Left hindlimb (tissue), 1 donor: ENCODE results near the gene TRIM33.
"Not testable (repeated sequence)": the region's sequence is repeated elsewhere in the genome, so short reads cannot be mapped to it uniquely, and the experiment has no call there.

ENCODE experiments used
- DNase-seq: peaks from one replicate; pipeline ENCODE4 v3.0.0-alpha.2; 2018

Gene TRIM33

GRCh38 chr1:114509596-114510273 lies 1.3 kb downstream of the TRIM33 start:
- DNase-seq = no peak

DNA sequence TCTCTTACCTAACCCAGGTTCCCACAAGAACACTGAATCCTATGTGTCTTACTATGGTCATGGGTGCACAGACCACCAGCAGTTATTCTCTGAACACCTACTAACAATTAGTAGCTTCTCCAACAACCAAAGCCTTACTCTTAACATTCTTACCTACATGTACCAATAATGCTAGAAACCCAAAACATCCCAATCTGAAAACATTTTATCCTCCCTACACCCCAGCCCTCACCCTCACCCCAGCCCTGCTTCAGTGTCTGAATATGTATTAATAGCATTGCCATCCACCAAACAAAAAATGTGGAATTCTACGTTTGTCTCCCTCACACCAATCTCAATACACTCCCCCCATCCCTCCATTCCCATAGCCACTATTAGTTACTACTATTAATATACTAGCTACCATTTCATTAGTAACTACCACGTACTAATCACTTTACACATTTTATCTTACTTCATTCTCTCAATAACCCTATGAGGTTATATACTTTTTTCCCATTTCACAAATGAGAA lies 2.6 kb downstream of the TRIM33 start:
- DNase-seq = no peak

DNA sequence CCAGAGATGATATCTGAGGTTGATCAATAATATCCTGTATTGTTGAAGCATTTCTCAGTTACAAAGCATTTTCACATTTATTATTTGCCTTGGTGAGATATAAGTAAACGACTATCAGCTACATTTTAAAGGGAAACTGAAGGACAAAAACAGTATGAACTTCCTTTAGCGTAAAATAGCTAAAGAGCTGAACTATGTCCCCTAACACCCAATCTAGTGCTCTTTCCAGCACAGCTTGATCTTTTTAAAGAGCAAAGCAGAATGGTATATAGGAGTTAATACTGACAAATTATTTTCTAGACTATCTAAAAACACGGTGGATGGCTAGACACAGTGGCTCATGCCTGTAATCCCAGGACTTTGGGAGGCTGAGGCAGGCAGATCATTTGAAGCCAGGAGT lies 3.5 kb downstream of the TRIM33 start:
- DNase-seq = no peak

GRCh38 chr1:114505148-114505561 lies 5.8 kb downstream of the TRIM33 start:
- no peak for DNase-seq

DNA sequence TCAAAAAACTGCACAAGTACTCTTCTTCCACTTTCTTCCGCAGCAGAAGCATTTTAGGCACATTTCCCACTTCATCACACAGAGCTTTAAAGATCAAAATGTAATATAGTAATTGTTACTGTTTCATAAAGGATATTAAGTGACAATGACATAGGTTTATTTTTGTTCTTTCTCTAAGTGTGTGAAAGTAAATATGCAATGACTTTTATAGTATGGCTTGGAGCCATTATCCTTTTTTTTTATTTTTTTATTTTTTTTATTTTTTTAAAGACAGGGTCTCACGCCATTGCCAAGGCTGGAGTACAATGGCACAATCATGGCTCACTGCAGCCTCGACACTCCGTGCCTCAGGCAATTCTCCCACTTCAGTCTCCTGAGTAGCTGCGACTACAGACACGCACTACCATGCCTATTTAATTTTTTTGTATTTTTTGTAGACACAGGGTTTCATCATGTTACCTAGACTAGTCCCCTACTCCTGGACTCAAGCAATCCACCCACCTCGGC lies 7.0 kb downstream of the TRIM33 start:
- no peak for DNase-seq

- DNase-seq = no peak
Measured at GRCh38 chr1:114502080-114502479, 8.9 kb downstream of the TRIM33 start.

GRCh38 chr1:114499478-114499877 lies 11.5 kb downstream of the TRIM33 start:
- no peak for DNase-seq

DNA sequence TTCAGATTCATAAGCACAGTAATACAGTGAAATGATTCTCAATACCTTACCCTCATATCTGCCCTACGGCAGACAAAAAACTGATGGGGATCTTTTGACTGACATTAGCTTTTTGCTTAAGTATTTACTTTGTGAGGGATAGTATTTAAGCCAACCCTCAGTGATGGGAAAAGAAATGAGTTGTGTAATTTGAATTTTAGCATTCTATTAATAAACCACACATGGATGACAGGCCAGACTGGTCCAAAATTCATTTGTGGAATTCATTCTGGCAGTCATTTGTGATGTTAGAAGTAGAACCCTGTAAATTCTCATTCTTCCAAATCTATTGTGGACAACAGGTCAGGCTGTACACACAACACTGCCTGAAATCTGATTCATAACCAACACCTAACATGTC lies 14.9 kb downstream of the TRIM33 start:
- no peak for DNase-seq

GRCh38 chr1:114495486-114495885 lies 15.5 kb downstream of the TRIM33 start:
- DNase-seq = no peak

GRCh38 chr1:114492978-114493377 lies 18.0 kb downstream of the TRIM33 start:
- DNase-seq = no peak

GRCh38 chr1:114490274-114490693 lies 20.7 kb downstream of the TRIM33 start:
- DNase-seq = no peak

DNA sequence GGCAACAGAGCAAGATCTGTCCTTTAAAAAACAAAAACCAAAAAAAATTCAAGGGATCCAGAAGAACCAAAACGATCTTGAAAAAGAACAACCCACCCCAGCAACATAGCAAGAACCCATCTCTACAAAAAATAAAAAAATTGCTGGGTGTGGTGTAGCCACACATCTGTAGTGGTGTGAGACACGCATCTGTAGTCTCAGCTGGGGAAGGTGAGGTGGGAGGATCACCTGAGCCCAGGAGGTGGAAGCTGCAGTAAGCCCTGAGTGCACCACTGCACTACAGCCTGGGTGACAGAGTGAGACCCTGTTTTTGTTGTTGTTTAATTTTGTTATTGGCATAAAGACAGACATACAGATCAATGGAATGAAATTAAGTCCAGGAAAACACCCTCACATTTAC lies 22.3 kb downstream of the TRIM33 start:
- no peak for DNase-seq

- no peak for DNase-seq
Measured at GRCh38 chr1:114485286-114485685, 25.7 kb downstream of the TRIM33 start.

DNA sequence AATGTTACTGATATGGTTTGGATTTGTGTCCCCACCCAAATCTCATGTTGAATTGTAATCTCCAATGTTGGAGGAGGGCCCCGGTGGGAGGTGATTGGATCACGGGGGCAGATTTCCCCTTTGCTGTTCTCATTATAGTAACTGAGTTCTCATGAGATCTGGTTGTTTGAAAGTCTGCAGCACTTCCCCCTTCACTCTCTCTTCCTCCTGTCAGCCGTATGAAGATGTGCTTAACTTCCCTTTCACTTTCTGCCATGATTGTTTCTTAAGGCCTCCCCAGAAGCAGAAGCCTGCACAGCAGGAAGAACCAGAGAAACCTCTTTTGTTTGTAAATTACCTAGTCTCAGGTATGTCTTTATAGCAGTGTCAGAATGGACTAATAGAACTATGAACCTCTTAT lies 28.4 kb downstream of the TRIM33 start:
- DNase-seq = no peak

- not testable (repeated sequence) for DNase-seq
Measured at GRCh38 chr1:114479636-114480035, 31.4 kb downstream of the TRIM33 start.

GRCh38 chr1:114479134-114479533 lies 31.9 kb downstream of the TRIM33 start:
- no peak for DNase-seq

- DNase-seq = no peak
Measured at GRCh38 chr1:114473796-114474195, 37.2 kb downstream of the TRIM33 start.

- no peak for DNase-seq
Measured at GRCh38 chr1:114472408-114472807, 38.6 kb downstream of the TRIM33 start.

DNA sequence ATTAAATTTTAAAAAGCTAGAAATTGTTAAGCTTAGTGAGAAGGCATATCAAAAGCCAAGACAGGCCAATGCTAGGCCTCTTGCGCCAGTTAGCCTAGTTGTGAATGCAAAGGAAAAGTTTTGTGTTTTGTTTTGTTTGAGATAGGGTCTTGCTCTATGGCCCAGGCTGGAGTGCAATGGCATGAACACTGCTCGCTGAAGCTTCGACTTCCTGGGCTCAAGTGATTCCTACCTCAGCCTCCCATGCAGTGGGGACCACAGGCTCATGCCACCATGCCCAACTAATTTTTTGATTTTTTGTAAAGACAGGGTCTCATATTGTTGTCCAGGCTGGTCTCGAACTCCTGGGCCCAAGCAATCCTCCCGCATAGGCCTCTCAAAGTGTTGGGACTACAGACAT lies 40.3 kb downstream of the TRIM33 start:
- DNase-seq = no peak

DNA sequence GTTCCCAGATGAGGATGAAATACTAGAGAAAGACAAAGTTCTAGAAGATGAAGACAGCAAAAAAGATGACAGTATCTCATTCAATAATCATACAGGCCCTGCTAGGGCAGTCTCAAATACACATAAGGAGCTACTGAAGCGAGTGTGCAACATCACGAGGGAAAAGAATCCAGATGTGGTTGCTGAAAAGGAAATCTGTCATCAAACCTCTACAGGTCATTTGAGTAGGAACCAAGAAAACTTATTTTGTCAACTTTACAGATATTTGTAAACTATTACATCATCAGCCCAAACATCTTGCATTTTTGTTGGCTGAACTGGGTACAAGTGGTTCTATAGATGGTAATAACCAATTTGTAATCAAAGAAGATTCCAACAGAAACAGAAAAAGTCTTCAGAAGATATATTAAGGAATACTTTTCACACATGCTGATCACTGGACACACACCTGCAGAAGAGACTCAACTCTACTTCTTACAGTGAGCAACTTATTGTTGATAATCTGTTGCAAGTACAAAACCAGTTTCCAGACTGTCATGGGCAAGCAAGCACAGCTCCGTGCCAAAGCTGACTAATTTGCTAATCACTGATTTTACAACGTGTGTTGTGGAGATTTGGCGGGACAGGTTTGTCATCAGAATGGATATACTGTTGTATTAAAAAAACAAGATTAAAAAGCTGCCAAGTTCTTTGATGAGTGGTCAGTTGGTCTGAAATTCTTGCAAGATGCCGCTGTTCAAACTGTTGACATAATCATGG lies 42.1 kb downstream of the TRIM33 start:
- DNase-seq = no peak

DNA sequence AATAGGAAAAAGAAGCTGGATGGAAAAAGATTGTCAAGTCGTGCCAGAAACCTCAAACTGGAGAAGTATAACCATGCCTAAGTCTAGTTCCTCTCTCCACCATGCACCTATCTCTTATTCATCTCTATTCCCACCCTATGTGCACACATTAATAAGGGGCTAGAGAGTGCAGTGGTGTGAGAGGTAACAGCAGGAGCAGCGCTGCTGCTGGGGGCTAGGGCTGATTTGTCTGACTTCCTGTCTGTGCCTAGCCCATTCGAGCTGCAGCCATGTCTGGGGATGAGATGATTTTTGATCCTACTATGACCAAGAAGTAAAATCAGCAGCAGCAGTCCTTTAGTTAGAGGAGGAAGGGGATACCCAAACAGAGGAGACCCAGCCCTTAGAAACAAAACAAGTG lies 43.0 kb downstream of the TRIM33 start:
- no peak for DNase-seq

DNA sequence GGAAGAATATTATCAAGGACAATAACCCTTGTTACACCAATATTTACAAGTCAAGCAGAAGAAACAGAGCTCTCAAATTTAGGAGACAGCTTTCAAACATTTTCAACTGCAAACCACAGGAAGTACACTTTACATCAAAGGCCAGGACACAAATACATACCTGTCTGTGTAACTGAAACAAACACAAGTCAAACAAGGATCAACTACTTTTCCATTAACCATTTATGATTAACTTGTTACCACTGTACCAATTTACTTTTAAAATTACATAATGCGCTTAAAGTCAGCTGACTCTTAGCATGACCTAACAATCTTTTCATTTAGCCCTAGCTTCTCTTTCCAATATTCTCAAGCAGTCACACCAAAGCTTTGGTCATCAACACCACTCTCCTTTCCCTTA lies 43.5 kb downstream of the TRIM33 start:
- no peak for DNase-seq

DNA sequence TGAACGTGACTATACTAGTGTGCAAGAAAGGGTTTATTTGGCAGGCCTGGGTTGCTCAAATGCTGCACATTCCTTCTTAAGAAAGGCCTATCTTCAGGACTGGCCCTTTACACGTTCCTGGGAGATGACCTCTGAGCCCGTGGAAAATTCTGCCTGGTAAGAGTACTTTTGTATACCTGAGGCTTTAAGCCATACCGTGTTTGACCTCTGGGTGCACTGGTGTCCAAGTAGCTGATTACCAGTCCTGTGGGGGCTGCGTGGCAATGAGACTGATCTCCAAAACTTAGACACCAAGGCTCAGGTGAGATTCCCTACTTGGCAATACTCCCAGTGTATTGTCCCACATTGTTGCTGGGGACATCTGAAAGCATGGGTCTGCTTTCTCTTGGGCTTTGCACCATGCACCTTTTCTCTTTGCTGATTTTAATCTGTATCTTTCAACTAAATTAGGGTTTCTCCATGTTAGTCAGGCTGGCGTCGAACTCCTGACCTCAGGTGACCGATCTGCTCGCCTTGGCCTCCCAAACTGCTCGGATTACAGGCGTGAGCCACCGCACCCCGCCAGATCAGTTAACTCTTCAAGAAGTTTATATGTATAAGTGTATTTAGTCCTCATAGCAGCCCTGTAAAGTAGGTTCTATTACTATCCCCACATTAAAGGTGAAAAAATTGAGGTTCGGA lies 44.5 kb downstream of the TRIM33 start:
- DNase-seq = no peak

DNA sequence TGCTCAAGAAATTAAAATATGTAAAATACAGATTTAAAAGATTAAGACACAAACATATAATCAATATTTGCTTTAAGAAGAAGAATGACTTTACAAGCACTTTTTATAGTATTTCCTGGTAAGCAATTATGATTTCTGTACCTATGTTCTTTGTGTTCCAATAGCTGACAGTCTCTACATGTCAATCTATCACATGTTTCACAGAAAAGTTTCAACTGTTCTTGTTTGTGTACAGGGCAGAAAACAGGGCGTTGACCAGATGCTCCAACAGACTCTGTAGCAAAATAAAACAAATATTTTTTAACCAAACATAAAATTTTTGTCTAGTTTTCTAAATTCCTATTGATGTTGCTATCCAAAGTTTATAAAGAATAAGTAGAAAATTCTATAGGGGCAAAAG lies 48.0 kb downstream of the TRIM33 start:
- DNase-seq = no peak
